Stimulated activated CD4-positive, alpha-beta T cell treated with anti-CD3 and anti-CD28 coated beads, Interleukin-15, amount 100 ng/mL, for 1 hour (primary cell): ENCODE measurements around the gene METTL17.
"Not testable (repeated sequence)": the region's sequence is repeated elsewhere in the genome, so short reads cannot be mapped to it uniquely, and the experiment has no call there.

Experiments
- DNase-seq, 2 donors: peaks; one replicate each; pipeline ENCODE4 v3.0.0-alpha.2; 2020; ENCODE audit warnings: low read depth in 1 of 2, low spot score in 1 of 2

Gene METTL17

GRCh38 chr14:20989471-20989786 lies 351 bp upstream of the METTL17 start:
- no peak for DNase-seq

GRCh38 chr14:20996521-20996920 lies 6.7 kb downstream of the METTL17 start:
- DNase-seq: no peak

- DNase-seq: no peak
These were observed 7.3 kb downstream of the METTL17 start for GRCh38 chr14:20997115-20997514.

- DNase-seq: no peak
These were observed 7.8 kb downstream of the METTL17 start for GRCh38 chr14:20997564-20997963.

DNA sequence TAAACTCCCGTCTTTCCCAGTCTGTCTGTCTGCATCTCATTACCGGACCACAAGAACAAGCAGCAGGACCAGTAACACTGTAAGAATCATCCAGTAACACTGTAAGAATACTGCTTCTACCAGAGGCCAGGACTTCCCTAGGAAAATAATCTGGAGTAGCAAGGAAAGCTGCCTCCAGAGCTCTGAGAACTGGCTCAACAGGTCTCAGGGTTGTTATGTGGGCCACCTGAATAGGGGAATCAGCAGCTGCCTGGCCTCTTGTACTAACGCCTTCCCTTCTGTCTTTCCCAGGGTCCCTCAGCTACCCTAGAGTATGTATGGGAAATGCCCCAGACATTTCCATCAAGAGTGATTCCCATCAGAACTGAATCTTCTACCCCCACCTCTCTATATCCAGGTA lies 8.4 kb downstream of the METTL17 start:
- DNase-seq: no peak

GRCh38 chr14:20998674-20999366 lies 9.0 kb downstream of the METTL17 start, which contains the start of gene SLC39A2:
TSS of gene SLC39A2 (plus strand) at chr14:20999293. CDS start at chr14:20999447, 154 bp downstream.
- no peak for DNase-seq

DNA sequence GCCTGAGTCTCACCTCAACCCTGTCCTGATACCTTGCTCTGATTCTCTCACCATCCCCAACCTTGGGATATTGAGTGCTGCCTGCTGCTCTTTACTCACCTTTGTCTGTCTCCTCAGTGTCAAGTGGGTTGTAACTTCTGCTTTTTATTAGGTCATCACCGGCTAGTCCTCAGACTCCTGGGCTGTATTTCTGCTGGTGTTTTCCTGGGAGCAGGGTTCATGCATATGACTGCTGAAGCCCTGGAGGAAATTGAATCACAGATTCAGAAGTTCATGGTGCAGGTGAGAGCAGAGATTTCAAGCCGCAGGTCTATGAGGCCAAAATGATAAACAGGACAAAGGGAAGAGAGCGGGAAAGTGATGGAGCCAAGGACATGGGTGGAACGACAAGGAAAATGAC lies 9.8 kb downstream of the METTL17 start:
- no peak for DNase-seq

- no peak for DNase-seq
These were observed 11.4 kb downstream of the METTL17 start for GRCh38 chr14:21001218-21001617.

DNA sequence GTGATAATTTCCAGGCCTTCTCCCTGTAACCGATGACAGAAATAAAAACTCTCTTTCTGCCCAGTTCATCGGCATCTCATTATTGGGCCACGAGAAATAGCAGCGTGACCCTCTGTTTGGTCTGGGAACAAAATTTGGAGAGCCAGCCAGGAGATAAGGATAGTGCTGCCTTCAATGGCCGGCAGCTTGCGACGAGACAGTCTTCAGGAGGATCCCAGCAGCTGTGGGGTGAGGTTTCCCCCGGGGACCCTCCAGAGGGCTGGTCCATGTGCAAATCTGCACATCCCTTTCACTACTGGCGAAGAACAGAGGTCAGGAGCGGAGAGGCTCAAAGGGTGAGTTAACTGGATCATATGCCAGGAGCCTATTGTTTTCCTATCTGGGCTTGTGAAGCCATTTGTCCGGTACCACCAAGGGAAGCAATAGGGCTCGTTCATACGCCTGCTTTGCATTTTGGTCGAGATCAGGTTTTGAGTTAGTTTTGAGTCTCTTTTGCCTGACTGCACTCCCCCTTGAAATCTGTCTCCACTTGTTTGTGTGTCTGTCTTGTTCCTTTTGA lies 14.1 kb downstream of the METTL17 start:
- DNase-seq: no peak

DNA sequence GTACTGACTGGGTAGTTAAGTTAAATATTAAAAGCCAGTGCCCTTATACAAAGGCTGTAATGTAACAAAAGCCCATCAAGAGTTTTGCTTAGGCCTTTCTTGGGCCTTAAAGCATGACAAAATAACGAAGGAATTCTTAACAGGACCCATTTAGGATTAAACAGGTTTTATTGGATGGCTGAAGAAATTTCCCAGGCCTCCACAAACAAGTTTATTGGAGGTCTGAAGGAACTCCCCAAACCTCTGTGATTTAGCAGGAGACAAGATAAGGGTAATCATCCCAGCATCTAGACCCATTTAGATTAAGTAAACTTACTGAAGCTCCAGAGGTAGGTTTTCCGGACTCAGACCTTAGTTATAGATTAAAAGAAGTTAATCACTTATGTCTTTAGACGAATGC lies 19.9 kb downstream of the METTL17 start:
- not testable (repeated sequence) for DNase-seq

- no peak for DNase-seq
These were observed 21.4 kb downstream of the METTL17 start for GRCh38 chr14:21011136-21011535.

GRCh38 chr14:21014761-21015190 lies 25.0 kb downstream of the METTL17 start:
- peak; percentile 55 to 60 for DNase-seq

GRCh38 chr14:21015312-21015711 lies 25.5 kb downstream of the METTL17 start:
- DNase-seq: no peak

DNA sequence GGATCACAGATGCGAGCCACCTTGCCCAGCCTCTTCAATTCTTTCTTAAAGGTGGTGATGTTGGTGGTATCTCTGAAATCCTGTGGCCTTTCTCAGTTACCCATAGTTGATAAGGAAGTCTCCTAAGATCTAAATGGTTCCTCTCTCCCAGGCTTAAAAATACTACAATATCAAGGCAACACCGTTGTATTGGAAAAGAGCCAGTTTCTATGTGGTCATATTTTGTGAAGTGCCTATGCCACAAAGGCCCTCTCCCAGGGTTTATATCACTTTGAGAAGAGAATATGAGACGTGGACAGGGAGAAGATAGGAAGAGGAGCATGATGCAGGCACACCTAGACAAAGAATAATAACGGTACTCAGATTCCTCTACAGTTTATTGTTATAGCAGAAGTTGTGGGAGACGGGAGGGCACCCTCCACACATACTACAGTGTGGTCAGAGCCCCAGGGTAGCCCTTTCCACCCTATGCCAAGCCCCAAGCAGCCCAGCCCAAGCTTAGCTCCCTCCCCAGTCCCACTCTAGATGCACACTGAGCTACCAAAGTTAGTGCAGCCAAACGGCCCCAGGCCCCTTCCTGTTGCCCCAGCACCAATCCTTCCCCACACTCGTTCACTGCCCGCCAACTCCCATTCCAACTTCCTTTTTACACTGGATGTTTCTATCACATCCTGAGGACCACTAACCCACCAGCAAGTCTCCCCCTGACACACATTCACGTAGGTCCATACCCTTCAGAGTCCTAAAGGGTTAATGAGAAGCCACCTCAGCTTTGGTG lies 26.8 kb downstream of the METTL17 start:
- DNase-seq: no peak

GRCh38 chr14:21017528-21018245 lies 27.9 kb downstream of the METTL17 start:
- DNase-seq: no peak

DNA sequence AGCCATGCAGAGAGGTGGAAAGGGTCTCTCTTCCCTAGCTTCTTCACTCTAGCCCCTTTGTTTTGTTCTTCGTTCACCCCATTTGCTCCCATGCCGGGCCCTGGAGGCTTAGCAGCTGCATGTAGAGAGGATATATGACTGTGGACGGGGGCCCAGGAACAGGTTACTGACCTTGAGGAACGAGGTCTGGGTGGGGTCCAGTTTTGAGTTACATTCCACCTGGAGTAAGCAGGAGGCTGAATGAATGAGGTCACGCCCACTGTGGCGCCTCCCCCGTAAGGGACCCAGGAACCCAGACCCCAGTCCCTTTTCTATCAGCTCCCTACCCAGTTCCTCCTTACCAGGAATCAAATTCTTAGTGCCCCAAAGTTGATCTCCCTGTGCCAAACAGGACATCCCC lies 28.5 kb downstream of the METTL17 start:
- no peak for DNase-seq

GRCh38 chr14:21018781-21019180 lies 29.0 kb downstream of the METTL17 start:
- no peak for DNase-seq

- no peak for DNase-seq
These were observed 29.6 kb downstream of the METTL17 start for GRCh38 chr14:21019366-21019765.

GRCh38 chr14:21020977-21021545 lies 31.3 kb downstream of the METTL17 start:
- no peak for DNase-seq

DNA sequence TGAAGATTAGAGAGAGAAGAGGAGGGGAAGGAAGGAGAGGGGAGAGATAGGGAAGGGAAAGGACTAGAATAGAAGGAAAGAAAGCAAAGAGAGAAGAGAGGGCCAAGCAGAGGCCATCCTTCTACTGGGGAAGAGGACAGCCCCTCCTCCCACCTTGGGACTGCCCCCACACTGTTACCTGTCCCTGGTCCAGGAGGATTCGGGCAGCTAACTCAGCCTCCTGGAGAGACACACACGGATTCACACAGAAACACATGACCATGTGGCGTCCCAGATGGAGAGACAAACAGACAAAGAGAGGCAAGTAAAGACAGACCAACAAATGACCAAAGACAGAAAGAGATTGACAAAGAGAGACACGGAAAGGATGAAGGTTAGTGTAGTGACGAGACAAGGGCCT lies 32.9 kb downstream of the METTL17 start:
- DNase-seq: no peak

GRCh38 chr14:21023174-21023573 lies 33.4 kb downstream of the METTL17 start:
- no peak for DNase-seq
